CD1c-positive myeloid dendritic cell (primary cell): ENCODE measurements around the gene SSX3.
"Not testable (repeated sequence)": the region's sequence is repeated elsewhere in the genome, so short reads cannot be mapped to it uniquely, and the experiment has no call there.

Experiments used
- DNase-seq: peaks from one replicate; pipeline ENCODE4 v3.0.0-alpha.2; 2016; ENCODE audit errors: extremely low spot score

SSX3 gene, protein sequence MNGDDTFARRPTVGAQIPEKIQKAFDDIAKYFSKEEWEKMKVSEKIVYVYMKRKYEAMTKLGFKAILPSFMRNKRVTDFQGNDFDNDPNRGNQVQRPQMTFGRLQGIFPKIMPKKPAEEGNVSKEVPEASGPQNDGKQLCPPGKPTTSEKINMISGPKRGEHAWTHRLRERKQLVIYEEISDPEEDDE

DNA sequence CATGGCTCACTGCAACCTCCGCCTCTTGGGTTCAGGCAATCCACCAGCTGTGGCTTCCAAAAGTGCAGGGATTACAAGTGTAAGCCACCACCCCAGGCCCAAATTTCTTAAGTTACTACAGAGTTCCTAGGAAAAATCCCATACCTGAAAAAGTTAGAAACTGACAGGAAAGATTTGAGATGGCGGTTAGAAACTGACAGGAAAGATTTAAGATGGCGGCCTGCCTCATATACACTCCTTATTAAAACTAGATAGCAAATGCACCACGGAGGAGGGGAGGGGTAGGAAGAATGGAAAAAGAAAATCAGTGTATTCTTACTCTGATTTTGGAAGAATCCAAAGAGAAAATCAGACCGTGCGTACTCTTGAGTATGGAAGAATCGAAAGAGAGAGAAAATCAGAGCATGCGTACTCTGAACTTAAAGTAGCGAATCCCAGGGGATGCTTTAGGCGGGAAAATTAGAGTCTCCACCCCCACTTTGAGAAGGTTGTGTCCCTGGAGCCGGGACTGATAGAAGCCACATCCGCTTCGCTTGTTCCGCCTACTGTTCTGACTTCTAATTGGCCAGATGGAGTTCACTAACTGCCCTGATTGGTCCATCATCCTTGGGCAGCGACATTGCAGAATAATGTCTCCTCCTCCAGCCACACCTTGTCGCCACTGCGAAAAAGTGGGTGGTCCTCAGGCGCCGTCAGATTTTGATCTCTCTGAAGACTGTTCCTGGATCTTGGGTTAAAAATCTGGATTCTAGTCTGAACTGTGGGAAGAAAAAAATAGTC lies at the start of gene SSX3:
SSX3 (minus strand) TSS at position 389 of the 780 bp plus-strand sequence. CDS start 1,454 bp downstream, outside the sequence.
- not testable (repeated sequence) for DNase-seq

DNA sequence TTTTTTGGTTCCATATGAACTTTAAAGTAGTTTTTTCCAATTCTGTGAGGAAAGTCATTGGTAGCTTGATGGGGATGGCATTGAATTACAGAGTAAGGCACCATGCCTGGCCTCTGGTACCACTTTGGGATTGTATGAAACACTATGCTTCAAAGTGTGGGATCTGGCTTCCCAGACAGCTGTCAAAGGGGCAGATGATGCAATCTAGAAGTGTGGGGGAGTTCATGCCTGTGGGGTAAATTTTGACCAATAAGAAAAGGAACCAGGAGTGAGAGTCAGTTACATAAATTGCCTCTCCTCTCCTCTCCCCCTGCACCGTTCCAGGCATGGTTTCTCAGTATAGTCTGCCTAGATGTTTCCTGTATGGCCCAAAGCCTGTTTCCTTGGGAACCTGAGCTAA lies 41.3 kb upstream of the SSX3 start:
- not testable (repeated sequence) for DNase-seq

DNA sequence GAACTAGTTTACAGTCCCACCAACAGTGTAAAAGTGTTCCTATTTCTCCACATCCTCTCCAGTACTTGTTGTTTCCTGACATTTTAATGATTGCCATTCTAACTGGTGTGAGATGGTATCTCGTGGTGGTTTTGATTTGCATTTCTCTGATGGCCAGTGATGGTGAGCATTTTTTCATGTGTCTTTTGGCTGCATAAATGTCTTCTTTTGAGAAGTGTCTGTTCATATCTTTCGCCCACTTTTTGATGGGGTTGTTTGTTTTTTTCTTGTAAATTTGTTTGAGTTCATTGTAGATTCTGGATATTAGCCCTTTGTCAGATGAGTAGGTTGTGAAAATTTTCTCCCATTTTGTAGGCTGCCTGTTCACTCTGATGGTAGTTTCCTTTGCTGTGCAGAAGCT lies 40.4 kb upstream of the SSX3 start:
- DNase-seq, result not testable (repeated sequence)

DNA sequence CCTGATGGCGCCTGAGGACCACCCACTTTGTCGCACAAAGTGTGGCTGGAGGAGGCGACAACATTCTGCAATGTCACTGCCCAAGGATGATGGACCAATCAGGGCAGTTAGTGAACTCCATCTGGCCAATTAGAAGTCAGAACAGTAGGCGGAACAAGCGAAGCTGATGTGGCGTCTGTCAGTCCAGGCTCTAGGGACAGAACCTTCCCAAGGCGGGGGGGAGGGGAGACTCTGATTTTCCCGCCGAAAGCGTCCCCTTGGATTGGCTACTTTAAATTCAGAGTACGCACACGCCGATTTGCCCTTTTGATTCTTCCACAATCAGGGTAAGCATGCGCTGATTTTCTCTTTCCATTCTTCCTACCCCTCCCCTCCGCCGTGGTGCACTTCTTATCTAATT lies 26.7 kb upstream of the SSX3 start, which contains the start of gene SSX4:
SSX4 (plus strand) TSS at position 301 of the 400 bp plus-strand sequence. CDS start 515 bp downstream, outside the sequence.
- not testable (repeated sequence) for DNase-seq

DNA sequence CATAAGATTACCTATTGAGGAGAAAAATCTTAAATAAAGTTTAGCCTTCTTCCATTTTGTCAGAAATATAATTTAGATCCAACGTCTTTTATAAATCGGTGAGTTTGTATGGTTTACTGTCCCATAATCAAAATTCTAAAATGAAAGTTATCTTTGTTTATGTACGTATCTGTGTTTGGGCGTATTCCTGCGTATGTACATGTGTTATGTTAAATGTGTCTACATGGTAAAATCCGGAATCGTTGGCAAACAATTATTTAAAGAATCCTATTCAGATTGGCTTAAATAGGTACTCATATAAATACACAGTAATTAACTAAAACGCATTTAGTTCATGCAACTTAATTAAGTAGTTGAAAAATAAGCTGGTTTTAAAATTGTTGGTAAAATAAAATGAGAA lies 13.9 kb upstream of the SSX3 start:
- DNase-seq, result not testable (repeated sequence)

DNA sequence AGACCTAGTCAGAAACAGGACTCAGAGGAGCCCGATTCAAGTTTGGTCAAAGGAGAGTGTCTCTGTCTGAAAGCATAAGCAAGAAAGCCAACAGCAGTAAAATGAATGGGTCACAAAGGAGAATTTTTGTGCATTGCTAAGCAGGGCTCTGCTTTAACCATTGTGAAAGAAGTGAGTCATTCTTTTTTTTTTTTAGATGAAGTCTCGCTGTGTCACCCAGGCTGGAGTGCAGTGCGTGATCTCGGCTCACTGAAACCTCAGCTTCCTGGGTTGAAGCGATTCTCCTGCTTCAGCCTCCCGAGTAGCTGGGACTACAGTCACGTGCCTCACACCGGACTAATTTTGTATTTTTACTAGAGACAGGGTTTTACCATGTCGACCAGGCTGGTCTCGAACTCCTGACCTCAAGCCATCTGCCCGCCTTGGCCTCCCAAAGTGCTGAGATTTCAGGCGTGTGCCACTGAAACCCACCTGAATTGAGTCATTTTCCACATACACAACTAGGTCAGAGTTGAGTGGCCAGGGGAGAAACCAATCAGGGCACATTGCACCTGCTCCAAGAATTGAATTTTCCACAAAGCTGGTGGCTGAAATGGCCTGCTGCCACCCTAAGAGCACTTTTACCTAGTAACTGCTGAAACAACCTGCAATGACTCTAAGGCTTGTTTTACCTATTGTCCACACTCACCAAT lies 11.4 kb upstream of the SSX3 start:
- not testable (repeated sequence) for DNase-seq

DNA sequence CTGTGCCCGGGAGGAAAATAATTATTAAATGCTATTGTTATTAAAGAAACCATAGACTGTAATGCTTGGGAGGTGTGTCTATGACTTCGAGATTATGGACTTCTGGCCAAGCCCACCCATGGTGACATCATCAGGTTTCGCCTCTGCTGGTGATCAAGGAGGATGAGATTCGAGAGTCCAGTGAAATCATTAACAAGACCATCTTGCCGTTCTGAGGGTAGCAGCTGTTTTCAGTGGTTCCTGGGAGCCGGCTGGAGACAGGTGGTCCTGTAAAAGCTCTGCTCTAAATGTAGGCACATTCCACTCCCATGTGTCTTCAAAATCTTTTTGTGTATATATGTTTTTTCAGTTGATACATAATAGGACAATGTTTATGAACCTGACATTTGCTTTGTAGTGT lies 2.8 kb upstream of the SSX3 start:
- not testable (repeated sequence) for DNase-seq

DNA sequence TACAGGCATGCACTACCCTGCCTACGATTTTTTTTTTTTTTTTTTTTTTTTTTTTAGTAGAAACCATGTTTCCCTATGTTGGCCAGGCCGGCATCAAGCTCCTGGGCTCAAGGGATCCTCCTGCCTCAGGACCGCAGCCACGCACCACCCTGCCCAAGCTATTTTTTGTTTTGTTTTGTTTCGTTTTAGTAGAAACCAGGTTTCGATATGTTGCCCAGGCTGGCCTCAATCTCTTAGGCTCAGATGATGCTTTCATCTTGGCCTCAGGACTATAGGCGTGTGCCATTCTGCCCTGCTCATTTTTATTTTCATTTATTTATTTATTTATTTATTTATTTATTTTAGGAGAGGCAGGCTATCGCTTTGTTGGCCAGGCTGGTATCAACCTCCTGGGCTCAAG lies 1.2 kb upstream of the SSX3 start:
- DNase-seq, result no peak

DNA sequence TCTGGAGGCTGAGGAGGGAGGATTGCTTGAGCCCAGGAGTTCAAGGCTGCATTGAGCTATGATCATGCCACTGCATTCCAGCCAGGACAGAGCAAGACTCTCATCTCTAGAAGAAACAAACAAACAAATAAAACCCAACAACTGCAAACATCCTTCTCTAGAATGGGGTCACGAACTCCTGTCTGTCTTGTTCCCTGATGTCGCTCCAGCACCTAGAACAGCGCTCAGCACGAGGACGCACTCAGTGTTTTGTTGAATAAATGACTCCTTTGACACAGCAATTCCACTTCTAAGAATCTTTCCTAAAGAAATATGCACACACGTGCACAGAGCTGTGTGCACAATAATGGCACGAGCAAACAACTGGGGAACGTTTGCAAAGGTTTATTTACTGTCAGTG lies 10.4 kb downstream of the SSX3 start:
- not testable (repeated sequence) for DNase-seq

DNA sequence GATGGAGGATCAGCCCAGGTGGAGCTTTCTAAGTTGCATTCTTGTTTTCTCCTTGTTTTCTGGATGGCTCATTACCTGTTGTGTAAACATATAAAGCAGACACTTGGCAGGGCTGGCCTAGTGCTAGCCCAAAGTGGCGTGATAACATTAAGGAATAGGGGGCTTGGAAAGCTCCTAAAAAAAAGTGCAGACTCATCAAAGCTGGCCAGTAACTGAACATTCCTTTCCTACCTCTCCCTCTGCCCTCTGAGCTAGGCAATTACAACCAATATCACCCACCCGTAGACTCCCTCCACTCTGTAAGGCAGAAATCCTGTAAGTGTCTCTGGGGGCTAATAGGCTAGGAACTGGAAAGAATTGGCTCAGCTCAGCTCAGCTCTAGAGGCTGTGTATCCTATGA lies 42.5 kb downstream of the SSX3 start:
- not testable (repeated sequence) for DNase-seq

DNA sequence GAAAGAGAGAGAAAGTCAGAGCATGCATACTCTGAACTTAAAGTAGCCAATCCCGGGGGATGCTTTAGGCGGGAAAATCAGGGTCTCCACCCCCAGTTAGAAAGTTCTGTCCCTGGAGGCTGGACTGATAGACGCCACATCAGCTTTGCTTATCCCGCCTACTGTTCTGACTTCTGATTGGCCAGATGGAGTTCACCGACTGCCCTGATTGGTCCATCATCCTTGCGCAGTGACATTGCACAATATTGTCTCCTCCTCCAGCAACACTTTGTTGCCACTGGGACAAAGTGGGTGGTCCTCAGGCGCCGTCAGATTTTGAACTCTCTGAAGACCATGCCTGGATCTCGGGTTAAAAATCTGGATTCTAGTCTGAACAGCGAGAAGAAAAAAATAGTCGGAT lies 50.3 kb downstream of the SSX3 start:
- no peak for DNase-seq
